Activated CD4-positive, alpha-beta T cell treated with anti-CD3 and anti-CD28 coated beads for 1 hour (primary cell): ENCODE measurements around the gene ACOX2.
"Not testable (repeated sequence)": the region's sequence is repeated elsewhere in the genome, so short reads cannot be mapped to it uniquely, and the experiment has no call there.

Source experiments
- DNase-seq: peaks from one replicate; pipeline ENCODE4 v3.0.0-alpha.2; 2020

The ACOX2 gene

GRCh38 chr3:58534592-58535494 is 2.1 kb downstream of the ACOX2 start:
- DNase-seq, result no peak

DNA sequence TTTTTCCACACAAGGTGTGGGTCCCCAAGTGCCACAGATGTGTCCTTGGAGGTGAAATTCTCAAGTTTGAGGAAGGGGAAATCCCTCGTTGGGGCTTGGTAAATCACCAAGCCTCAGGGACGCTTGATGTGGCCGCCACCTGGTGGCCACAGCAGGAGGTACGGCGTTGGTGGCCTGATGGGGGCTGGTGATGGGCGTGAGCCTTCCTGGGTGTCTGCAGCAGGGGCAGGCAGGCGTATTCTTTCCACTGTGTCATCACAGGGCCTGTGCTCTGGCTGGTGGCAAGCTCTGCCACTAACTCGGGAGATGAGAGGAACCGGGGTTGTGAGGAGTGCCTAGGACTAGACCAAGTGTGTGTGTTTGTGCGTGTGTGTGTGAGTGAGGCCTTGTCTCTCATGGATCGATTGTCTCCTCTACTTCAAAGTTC is 4.2 kb downstream of the ACOX2 start:
- DNase-seq, result peak; percentile 71

GRCh38 chr3:58531956-58532355 is 5.0 kb downstream of the ACOX2 start:
- DNase-seq, result no peak

DNA sequence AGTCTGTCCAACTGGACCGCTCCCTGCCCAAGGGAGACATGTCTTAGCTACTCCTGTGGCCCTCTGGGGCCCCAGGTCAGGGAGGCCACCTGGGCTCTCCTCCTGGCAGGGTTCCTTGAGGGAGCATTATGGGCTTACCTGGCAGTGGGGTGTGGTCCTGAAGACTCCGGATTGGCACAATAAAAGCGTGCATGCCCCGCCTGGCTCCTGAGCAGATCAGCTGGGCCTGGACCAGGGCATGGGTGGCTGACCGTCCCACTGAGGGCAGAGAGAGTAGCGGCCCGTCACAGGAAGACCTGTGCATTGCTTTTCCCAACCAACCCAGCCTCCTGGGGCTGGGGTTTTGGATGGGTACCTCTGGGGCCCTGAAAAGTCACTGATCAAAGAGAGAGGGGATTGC is 5.4 kb downstream of the ACOX2 start:
- no peak for DNase-seq

DNA sequence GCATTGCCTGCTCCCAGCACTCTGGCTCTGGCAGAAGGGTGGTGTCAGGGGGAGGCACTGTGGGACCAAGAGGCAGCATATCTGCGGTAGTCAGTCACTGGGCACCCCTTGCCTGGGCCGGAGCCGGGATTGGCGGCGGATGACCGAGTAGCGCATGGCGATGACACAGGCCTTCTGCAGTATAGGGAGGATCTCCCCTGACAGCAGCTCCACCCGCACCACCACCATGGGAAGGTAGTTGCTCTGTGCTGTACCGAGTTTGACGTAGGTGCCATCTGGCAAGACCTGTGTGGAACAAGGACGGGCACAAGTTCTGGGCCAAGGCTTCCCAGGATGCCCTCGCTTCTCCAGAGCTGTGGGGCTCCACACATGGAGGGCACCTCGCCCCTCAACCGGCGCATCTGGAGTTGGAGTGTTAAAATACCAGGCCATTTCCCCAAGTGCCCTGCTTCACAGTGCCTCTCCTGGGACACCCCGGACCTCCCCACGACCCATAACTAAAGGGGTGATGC is 6.6 kb downstream of the ACOX2 start:
- DNase-seq, result no peak

GRCh38 chr3:58529516-58530353 is 7.3 kb downstream of the ACOX2 start:
- no peak for DNase-seq

DNA sequence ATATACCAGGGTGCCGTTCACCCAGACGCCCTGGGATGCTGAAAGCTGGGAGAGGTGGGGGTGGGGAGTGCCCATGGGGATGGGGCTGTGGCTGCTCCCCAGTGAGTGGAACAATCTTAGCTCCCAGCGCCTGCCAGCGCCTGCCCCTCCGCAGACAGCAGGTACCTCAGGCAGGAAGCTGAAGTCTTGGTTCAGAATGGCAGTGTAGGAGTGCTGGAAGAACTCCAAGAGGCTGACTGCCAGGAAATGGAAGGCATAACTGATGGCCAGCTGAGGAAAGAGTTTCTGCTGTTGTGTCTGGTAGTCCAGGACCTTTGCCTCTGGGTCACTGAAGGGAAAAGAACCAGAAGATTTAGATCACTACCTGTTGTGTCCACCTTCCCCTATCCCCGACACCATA is 8.4 kb downstream of the ACOX2 start:
- no peak for DNase-seq

DNA sequence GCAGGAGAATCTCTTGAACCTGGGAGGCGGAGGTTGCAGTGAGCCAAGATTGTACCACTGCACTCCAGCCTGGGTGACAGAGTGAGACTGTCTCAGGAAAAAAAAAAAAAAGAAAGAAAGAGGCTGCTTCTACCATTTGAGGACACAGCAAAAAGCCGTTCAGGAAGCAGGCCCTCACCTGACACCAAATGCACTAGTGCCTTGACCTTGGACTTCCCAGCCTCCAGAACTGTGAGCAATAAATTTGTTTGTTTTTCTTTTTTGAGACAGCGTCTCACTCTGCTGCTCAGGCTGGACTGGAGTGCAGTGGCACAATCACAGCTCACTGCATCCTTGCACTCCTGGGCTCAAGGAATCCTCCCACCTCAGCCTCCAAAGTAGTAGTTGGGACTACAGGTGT is 9.6 kb downstream of the ACOX2 start:
- not testable (repeated sequence) for DNase-seq

- no peak for DNase-seq
Observed at GRCh38 chr3:58526515-58526957, 10.5 kb downstream of the ACOX2 start.

- DNase-seq, result no peak
Observed at GRCh38 chr3:58524326-58524888, 12.6 kb downstream of the ACOX2 start.

DNA sequence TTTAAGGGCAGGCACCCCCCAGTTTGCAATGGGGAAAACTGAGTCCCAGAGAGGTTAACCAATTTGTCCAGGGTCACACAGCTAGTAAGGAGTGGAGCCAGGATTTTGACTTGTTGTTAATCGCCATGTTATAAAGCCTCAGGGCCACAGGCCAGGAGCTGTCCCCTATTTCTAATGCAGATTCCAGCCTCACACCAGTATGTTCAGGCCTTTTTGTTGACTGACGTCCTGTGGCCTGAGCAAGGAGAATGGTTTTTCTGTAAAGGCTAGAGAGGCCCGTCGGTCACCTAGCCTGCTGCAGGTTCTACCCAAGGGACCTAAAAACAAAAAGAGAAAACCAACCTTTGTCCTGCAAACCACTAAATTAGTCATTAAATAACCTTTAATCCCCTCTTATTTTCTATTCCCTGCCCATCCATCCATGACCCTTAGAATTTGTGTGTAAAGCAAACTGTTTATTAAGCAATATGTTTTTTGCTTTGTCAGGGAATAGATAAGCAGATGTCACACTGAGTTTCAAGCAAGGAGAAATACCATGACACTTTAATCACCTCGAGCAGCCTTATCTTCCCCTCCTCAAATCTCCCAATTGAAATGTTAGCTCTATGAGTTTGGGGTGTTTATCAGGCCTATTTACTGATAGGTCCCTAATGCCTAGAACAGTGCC is 14.1 kb downstream of the ACOX2 start:
- no peak for DNase-seq

DNA sequence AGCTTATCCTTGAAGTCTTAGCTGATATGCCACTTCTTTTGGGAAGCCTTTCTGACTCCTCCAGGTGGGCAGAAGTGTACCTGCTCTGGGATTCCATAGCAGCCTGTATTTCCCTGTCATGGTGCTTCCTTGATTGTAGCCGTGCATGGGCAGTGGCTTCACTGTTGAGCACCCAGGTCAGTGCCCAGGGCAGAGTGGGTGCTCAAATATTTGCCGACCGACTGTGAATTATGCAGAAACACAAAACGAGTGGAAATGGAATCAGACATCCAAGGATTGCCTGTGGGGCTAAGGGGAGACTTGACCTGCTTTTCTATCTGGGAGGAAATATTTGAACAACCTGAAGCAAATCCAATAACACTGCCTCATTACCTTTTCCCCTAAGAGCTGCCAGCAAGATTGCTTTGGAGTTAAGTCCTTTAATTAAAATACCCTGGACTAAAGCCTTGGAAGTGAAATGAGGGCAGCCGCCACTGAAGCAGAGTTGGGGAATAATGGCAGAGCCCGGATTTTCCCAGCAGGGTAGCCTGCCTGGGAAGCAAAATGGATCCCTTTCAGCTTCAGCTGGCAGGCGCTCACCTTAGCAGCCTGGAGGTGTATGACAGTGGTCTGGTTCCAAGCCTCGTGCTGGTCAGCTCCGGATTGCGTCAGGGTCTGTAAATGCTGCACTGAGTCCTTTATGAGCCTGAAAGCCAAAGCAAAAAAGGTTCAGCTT is 14.9 kb downstream of the ACOX2 start:
- no peak for DNase-seq

- DNase-seq, result no peak
Observed at GRCh38 chr3:58521336-58521670, 15.7 kb downstream of the ACOX2 start.

- no peak for DNase-seq
Observed at GRCh38 chr3:58520403-58521335, 16.3 kb downstream of the ACOX2 start.

DNA sequence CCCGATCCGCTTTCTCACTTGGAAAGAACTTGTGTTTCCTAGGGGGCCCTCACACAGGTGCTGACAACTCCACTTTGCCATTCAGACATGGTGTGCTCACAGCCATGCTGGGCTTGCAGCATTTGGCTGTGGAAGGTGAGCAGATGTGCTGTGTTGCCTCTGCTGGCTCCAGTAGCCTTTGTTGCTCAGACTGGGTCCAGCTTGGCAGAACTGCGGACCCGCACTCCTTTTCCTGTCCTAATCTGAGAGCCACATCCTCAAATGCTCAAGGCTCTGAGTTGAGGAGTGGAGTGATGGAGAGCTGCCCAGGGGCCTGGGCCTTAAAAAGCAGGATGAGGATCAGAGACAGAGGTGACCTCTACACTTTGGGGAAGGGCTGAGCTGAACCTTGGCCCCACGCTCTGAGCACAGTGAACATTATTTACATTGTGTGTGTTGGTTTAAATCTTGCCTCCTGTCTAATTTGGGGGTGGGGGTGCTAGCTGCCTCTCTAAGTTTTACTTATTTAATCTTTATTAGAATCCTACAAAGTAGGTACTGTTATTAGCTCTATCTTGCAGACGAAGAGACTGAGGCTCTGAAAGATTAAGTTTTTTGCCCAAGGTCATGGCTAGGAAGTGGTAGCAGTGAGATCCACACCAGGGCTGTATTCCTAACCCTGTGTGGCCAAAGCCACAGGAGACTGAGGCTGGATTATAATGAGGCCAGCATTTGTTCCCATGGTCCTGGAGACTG is 17.2 kb downstream of the ACOX2 start:
- no peak for DNase-seq

DNA sequence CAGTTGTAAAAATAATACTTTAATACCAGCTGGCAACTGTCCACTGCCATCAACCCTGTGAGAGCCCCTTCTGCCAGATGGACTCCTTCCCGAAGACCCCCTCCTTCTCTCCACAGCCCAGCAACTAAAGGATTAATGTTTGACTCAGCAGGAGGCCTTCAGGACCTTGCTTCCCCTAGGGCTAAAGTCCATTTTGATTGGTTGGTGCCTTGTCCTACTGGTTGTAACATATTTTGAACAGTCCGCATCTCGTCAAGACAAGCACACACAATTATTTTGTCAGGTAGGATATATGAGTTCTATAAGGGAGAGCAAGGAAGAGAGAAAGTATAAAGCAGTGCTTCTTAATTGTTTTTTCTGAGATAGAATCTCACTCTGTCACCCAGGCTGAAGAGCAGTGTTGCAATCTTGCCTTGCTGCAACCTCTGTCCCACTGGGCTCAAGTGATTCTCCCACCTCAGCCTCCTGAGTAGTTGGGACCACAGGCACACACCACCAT is 18.6 kb downstream of the ACOX2 start:
- DNase-seq, result no peak

- DNase-seq, result no peak
Observed at GRCh38 chr3:58514405-58514804, 22.6 kb downstream of the ACOX2 start.

DNA sequence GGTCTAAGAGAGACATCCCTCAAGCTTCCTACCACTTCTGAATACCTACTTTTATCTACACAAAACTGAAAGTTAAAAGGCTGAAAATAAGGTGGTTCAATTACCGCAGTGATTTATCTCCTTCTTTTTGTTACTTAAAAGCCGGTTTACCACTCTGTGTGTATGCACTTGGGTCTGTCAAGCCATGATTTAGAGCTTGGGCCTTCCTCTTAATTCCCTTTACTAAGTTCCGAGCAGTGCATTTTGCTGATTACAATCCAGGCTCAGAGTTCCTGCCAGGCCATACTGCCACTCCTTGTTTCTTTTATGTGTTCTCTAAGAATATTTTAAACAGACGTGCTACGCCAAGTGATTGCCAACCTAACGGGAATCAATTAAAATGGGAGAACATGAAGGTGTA is 28.6 kb downstream of the ACOX2 start:
- no peak for DNase-seq

GRCh38 chr3:58507356-58508078 is 29.5 kb downstream of the ACOX2 start:
- no peak for DNase-seq
